ENCODE results near the gene ADAP1.

Gene ADAP1

DNA sequence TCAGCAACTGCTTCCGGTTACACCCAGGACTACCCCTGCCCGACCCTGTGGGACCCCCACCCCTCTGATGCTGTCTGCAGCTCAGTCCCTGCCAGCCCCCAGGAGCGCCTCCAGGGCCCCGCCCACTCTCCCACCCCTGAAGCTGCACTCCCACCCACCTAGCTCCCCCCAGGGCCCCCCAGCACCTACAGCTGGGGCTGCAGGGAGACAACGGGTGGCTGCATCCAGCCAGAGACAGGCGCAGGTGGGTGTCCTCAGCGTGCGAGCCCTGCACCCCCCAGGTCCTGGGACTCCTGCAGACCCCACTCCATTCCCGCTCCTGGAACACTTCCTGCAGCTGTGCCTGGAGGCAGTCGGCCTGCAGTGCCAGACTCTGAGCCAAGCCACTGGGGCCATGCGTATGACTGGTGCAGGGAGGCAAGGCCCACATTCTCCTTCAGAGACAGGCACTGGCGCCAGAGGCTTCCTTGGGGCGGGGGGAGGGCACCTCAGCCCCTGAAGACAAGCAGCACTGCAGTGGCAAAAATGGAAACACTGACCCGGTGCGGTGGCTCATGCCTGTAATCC is 34.6 kb upstream of the ADAP1 start:
- DNase-seq (ENCODE audit: low read depth in 2 of 2), result no peak

DNA sequence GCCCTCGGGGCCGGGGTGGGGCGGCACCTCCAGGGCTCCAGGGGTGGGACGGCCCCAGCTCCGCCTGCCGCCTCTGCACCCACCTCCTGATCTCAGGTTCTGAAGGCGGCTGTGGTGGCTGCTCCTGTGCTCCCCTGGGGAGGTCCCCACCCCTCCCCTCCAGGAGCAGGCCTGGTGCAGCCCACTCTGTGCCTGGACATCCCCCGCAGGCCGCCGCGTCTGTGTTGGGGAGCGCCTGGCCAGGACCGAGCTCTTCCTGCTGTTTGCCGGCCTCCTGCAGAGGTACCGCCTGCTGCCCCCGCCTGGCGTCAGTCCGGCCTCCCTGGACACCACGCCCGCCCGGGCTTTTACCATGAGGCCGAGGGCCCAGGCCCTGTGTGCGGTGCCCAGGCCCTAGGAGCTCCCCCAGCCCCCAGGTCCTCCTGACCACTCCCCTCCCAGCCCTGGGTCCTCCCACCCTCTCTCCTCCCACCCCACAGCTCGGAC is 34.0 kb upstream of the ADAP1 start:
- no peak for DNase-seq (ENCODE audit: low read depth in 2 of 2)

DNA sequence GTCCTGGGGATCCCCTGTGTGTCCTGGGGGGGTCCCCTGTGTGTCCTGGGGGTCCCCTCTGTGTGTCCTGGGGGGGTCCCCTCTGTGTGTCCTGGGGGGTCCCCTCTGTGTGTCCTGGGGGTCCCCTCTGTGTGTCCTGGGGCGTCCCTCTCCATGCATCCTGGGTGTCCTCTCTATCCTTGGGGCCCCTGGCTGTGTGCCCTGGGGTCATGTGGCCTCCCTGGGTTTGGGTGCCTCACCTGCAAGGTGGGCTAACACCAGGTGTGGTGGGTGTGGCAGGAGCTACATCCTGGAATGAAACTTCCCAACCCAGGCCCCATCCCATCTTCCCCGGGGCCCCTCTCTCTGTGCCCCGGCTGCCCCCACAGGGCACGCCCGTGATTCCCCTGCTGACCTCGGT is 33.4 kb upstream of the ADAP1 start:
- DNase-seq (ENCODE audit: low read depth in 2 of 2), result no peak

DNA sequence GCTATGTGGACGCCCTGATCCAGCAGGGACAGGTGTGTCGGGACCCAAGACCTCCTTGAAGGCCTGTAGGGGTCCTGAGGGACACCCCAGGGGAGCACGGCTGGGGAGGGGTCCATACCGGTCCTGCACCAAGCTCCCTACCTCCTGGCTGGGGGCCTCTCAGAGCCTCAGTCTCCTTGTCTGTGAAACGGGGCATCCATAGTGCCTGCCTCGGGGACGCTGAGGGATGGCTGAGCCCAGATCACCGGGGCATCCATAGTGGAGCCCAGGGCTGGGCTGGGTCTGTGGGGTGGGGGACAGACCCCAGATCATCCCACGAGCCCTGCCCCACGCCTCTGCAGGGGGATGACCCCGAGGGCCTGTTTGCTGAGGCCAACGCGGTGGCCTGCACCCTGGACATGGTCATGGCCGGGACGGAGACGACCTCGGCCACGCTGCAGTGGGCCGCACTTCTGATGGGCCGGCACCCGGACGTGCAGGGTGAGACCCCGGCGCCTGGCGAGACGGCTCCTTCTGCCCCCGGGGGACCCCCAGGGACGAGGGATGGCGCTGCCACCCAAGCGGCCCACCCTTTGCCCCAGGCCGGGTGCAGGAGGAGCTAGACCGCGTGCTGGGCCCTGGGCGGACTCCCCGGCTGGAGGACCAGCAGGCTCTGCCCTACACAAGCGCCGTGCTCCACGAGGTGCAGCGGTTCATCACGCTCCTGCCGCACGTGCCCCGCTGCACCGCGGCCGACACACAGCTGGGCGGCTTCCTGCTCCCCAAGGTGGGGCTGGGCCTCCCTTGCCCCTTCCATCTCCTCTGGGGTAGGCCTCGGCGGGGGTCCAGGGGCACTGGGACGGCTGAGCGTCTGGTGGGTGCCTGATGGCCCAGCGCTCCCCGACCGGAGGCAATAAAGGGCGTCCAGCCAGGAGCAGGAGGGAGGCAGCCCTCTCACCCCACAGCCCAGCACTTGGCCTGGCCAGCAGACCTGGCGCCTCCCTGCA is 32.6 kb upstream of the ADAP1 start:
- DNase-seq (ENCODE audit: low read depth in 2 of 2), result no peak

DNA sequence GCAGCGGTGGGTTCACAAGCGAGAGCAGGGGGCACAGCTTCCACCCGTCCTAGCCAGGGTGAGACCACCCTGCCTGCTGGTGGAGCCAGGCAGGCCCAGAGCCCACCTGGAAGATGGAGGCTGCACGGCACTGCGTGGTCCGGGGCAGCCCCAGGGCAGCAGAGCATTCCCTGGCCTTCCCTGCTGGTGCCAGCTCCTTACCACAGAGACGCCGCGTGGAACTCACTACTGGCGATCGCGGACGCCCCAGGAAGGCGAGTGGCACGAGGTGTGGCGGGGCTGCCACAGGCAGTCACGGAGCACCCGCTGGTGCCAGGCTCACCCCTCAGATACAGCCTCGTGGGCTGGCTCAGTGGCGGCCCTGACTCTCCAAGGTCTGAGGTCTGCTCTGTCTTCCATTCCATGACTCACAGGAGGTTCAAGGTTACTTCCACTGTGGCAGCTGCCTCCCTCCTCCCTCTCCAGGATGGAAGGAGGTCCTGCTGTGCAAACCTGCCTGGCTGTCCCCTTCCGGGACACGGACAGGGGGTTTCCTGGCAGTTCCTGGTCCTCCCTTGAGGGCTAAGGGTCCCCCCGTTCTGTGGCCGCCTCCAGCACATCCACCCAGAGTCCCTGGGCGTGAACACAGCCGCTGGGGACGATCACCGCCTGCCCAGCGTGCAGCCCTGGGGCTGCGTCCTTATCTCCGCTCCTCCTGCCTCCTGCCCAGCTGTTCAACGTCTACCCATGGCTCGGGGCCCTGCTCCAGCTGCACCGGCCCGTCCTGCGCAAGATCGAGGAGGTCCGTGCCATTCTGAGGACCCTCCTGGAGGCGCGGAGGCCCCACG is 31.6 kb upstream of the ADAP1 start:
- no peak for DNase-seq (ENCODE audit: low read depth in 2 of 2)

DNA sequence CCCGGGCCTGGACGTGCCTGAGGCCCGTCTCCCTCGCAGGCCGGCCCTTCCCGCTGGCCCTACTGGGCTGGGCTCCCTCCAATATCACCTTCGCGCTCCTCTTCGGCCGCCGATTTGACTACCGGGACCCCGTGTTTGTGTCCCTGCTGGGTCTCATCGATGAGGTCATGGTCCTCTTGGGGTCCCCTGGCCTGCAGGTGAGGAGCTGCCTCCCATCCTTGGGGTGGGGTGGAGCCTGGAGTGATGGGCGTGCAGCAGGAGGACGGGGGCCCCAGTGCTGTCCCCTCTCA is 30.6 kb upstream of the ADAP1 start:
- DNase-seq (ENCODE audit: low read depth in 2 of 2), result no peak

DNA sequence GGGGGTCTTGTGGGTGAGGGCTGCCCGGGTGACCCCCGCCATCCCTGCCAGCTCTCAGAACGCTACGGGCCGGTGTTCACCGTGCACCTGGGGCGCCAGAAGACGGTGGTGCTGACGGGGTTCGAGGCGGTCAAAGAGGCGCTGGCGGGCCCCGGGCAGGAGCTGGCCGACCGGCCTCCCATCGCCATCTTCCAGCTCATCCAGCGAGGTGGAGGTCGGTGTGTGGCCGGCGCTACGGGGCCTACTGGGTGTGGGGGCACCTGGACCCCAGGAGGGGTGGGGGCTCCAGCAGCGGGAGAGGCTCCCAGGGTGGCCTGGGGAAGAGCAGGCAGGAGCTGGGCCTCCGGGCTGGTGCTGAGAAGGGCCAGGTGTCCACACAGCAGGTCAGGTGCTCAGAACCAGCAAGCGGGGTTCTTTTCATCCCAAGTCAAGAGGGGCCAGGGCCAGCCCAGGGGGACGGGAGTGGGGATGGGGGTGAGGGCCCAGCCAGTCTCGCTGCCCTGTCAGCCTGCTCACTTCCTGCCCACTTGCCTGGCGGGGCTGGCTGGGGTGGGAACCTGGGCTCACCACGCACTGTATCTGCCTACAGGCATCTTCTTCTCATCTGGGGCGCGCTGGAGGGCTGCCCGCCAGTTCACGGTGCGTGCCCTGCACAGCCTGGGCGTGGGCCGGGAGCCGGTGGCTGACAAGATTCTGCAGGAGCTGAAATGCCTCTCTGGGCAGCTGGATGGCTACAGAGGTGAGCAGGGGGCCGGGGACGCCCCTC is 30.1 kb upstream of the ADAP1 start:
- DNase-seq (ENCODE audit: low read depth in 2 of 2), result no peak

DNA sequence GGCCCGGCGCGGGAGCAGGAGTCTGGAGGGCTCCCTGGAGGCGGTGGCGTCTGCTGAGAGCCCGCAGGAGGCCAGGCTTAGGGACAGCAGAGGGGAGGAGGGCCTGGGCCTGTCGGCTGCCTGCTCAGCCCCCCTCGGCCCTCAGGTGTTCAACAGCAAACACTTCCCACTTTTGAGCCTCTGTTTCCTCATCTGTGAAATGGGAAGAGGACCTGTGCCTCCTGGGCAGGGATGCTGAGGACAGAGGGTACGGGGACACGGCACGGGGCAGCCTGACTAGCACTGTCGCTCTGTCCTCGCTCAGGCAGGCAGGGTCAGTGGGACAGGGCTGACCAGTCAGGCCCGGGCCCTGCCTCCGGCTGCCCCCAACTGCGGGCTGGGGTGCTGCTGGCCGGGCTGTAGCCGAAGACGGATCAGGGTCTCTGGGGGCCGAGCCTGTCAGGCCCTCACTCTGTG is 29.2 kb upstream of the ADAP1 start:
- no peak for DNase-seq (ENCODE audit: low read depth in 2 of 2)

DNA sequence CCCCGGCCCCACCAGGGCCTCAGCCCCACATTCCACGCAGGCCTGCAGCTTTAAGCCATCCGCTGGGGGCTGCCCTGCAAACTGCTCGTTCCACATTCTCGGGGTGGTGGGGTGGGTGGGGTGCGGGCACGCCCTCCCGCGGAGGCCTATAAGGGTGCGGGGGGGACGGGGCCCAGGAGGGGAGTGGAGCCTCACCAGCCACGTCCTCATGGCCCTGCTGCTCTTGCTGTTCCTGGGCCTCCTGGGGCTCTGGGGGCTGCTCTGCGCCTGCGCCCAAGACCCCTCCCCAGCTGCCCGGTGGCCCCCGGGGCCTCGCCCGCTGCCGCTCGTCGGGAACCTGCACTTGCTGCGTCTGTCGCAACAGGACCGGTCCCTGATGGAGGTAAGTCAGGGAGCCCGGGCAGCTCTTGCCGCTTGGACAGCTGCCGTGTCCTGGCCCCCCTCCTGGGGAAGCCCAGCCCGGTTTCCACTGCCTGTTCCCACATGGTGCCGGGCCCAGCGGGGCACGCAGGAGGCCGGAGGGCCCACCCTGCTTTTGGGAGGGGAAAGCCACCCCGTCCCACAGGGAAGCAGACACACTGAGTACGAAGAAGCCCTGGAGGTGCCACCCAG is 28.6 kb upstream of the ADAP1 start, which contains the start of gene CYP2W1:
Gene CYP2W1 (plus strand): TSS at position 178 of the 612 bp plus-strand sequence. CDS start 31 bp downstream, at position 209.
- DNase-seq (ENCODE audit: low read depth in 2 of 2), result no peak

DNA sequence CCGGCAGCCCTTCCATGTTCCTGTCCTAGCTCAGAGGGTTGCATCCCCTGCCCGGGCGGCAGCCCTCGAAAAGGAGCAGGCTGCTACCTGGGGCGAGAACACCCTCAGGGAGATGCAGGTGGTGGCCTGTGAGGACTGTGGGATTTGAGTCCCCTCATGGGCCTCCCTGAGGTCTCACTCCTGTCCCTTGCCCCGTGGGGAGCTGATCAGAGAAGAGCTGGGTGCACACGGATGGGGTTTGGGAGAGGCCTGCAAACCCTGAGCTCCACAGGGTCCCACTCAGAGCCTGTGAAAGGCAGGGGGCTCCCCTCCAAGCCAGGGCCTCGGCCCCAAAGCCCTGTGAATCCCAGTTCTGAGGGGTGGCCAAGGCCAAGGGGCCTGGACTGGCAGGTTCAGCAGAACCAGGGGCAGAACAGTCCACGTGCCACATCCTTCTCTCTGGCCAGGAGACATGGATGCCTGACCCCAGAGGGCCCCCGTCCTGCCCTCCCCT is 28.1 kb upstream of the ADAP1 start:
- no peak for DNase-seq (ENCODE audit: low read depth in 2 of 2)

DNA sequence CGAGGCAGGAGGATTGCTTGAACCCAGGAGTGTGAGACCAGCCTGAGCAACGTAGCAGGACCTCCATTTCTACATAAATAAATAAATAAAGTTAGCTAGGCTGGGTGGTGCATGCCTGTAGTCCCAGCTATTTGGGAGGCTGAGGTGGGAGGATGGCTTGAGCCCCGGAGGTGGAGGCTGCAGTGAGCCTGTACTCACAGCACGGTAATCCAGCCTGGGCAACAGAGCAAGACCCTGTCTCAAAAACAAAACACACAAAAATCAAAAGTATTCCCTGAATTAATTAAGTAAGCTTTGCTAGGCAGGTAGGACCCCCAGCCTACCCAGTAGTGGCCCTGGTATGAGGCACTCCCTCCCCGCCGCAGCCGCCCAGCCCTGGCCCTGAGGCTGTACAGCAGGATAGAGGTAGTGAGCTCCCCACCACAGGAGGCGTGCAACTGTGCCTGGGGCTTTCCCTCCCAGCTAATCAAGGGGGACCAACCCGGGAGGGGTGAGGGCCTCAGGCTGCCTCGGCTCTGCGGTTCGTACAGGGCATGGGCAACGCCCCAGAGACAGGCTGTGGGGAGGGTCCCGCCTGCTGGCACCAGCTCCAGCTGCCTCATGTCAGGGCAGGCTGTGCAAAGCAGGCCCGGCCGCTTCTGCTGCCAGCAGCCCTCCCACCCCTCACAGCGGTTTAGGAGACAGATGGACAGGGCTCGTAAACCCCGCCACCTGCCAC is 27.5 kb upstream of the ADAP1 start:
- DNase-seq (ENCODE audit: low read depth in 2 of 2), result no peak

DNA sequence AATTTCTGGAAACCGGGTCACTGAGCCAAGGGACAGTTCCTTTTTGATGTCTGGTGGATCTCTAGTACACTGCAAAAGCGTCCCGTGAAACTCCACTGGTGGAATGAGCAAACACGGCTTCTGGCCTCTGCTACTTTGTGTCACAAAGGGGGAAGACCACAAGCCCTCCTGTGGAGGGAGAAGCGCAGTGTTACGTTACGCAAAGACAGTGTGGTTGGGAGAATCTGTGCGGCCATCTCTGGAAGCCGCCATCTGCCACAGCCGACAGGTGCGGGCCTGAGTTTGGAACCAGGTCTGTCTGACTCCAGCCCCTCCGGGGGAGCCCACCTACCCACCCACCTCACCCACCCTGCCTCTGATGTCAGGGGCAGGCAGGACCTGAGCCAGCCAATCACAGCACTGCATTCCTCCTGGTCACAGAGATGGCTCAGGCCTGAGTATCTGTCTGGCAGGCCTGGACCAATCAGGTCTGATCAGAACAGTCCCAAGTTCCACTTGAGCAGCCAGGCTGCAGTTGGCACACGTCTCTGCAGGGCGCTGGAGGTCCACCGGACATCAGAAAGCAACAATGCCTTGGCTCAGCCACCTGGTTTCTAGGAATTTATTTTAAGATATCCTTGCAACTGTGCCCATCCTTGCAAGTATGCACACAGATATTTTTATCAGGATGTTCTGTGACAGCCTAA is 25.5 kb upstream of the ADAP1 start:
- no peak for DNase-seq (ENCODE audit: low read depth in 2 of 2)

DNA sequence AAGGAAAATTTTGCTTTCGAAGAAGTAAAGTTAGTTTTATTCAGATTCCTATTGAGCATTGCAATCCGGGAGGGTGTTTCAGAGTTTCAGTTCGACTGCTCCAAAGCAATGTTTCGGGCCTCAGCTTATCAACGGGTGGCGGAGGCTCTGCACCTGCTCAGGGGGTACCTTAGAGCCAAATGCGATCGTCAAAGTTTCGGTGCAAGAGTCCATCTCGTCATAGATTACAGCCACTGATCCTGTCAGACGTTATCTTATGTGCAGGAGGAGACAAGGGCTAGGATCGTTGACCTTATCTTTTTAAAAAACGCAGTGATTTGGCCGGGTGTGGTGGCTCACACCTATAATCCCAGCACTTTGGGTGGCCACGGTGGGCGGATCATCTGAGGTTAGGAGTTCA is 24.7 kb upstream of the ADAP1 start:
- no peak for DNase-seq (ENCODE audit: low read depth in 2 of 2)

DNA sequence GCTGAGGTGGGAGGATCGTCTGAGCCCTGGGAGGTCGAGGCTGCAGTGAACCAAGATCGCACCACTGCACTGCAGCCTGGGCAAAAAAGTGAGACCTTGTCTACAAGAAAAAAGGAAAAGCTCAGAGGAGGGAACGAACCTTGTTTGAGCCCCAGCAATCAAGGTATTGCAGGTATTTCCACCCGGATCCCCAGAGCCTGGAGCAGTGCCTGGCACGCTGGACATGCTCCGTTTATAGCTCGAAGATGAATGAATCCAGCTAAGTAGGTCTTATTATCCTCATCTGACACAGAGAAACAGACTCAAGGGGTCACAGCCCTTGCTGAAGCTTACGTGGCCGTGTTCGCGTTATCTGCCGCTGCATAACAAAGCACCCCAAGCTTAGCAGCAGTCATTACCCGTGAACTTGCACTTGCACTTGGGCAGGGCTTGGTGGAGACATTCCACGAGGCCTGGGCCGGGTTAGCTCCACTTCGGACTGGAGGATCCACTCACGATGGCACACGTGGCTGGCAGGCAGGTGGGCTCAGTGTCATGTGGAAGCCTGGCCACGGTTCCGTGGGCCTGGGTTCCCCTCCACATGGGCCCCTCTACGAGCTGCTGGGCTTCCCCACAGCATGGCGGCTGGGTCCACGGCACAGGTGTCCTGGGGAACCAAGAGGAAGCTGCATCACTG is 24.1 kb upstream of the ADAP1 start:
- DNase-seq (ENCODE audit: low read depth in 2 of 2), result no peak

DNA sequence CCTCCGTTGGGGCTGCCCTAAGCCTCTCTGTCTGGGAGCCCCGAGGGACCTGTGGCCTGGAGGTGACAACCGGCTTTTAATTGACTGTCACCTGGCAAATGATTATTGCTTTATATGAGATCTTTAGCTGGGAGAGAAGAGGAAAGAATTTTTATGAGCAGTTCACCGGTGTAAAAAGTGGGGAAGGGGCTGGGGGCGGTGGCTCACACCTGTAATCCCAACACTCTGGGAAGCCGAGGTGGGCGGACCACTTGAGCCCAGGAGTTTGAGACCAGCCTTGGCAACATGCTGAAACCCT is 23.5 kb upstream of the ADAP1 start:
- DNase-seq (ENCODE audit: low read depth in 2 of 2), result no peak

DNA sequence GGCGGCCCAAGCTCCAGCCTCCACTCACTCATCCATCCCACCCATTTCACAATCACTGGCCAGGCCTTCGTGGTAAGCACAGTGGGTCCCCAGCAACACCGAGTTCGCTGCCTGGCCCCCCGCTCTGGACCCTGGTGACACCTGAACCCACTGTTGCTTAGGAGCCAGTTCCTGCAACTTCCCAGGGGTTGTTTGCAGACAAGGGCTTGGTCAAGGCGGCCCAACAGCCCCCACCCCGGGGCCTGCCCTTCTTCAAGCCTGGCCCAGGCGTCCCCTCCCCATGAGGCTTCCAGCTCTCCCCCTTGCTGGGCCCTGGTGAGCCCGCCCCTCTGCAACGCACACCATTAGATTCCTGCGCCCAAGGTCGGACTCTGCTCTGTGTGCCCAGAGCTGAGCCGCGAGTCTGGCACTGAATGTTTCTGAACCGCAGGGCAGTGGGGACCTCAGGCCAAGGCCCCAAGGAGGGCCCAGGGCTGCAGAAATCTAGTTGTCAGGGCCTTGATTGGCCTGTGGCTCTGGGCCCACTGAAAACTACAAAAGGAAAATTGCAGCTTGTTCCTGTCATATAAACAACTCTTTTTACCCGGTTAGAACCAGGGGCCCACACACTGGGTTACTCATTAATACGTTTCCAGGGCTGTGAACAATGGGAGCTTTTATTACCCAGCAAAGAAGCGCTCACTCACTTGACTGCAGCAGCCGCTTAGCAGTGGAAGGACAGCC is 23.0 kb upstream of the ADAP1 start:
- DNase-seq (ENCODE audit: low read depth in 2 of 2), result no peak

DNA sequence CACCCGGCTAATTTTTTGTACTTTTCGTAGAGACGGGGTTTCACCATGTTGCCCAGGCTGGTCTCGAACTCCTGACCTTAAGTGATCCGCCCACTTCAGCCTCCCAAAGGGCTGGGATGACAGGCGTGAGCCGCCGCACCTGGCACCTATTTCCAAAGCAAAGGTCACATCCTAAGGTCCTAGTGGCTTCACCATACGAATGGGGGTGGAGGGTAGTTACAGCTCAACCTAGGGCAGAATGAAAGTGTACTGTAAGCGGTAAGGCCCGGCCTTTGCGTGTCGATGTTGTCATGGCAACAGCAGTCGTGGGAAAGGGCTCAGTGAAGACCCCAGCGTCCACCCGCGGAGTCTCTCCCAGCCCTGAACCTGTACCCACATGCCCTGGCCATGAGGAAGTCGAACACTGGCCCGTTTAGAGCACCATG is 22.4 kb upstream of the ADAP1 start:
- no peak for DNase-seq (ENCODE audit: low read depth in 2 of 2)

DNA sequence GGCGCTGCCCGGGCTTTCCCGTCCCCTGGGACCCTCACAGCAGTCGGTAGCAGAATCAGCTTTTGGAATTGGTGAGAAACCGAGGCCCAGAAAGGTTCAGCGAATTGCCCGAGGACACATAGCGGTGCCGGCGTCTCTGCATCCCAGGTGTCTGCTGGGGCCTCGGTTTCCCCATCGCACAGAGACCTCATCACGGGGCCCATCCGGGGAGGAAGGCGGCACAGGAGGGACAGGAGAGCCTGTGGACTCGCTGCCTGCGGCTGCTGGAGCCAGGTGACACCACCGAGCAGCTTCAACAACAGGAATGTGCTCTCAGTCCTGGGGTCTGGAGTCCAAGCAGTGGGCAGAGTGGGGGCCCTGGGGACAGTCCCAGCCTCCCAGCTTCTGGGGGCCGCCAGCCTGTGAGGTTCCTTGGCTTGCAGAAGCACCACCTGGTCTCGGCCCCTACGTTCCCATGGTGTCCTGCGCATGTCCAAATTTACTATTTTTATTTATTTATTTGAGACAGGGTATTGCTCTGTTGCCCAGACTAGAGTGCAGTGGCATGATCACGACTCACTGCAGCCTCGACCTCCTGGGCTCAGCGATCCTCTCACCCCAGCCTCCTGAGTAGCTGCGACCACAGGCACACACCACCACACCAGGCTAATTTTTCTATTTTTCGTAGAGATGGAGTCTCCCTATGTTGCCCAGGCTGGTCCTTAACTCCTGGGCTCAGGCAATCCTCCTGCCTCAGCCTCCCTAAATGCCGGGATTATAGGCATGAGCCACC is 21.4 kb upstream of the ADAP1 start:
- DNase-seq (ENCODE audit: low read depth in 2 of 2), result no peak

Data from activated CD4-positive, alpha-beta T cell treated with anti-CD3 and anti-CD28 coated beads for 24 hours (primary cell).